ENCODE data around the gene RPL7L1.
"Not testable (repeated sequence)": the region's sequence is repeated elsewhere in the genome, so short reads cannot be mapped to it uniquely, and the experiment has no call there.

RPL7L1 gene

GRCh38 chr6:42879372-42880239 is at the start of gene RPL7L1:
TSS of gene RPL7L1 (plus strand) at chr6:42879616. CDS start at chr6:42879911, 295 bp downstream.
- peak; percentile 70 for DNase-seq (ENCODE audit: low read depth)

- no peak for DNase-seq (ENCODE audit: low read depth)
Observed at GRCh38 chr6:42831237-42831636, 48.2 kb upstream of the RPL7L1 start.

- no peak for DNase-seq (ENCODE audit: low read depth)
Observed at GRCh38 chr6:42834056-42834455, 45.4 kb upstream of the RPL7L1 start.

- DNase-seq (ENCODE audit: low read depth), result no peak
Observed at GRCh38 chr6:42841844-42842584, 37.4 kb upstream of the RPL7L1 start.

- no peak for DNase-seq (ENCODE audit: low read depth)
Observed at GRCh38 chr6:42845327-42845694, 34.1 kb upstream of the RPL7L1 start.

GRCh38 chr6:42846505-42846904 is 32.9 kb upstream of the RPL7L1 start:
- DNase-seq (ENCODE audit: low read depth), result no peak

GRCh38 chr6:42848700-42849099 is 30.7 kb upstream of the RPL7L1 start:
- DNase-seq (ENCODE audit: low read depth), result no peak

GRCh38 chr6:42851599-42851998 is 27.8 kb upstream of the RPL7L1 start:
- no peak for DNase-seq (ENCODE audit: low read depth)

GRCh38 chr6:42860036-42860435 is 19.4 kb upstream of the RPL7L1 start:
- DNase-seq (ENCODE audit: low read depth), result no peak

- no peak for DNase-seq (ENCODE audit: low read depth)
Observed at GRCh38 chr6:42860481-42860880, 18.9 kb upstream of the RPL7L1 start.

- no peak for DNase-seq (ENCODE audit: low read depth)
Observed at GRCh38 chr6:42864602-42865001, 14.8 kb upstream of the RPL7L1 start.

GRCh38 chr6:42870145-42870936 is 9.1 kb upstream of the RPL7L1 start:
- DNase-seq (ENCODE audit: low read depth), result no peak

- DNase-seq (ENCODE audit: low read depth), result no peak
Observed at GRCh38 chr6:42871711-42872110, 7.7 kb upstream of the RPL7L1 start.

- DNase-seq (ENCODE audit: low read depth), result no peak
Observed at GRCh38 chr6:42873313-42873712, 6.1 kb upstream of the RPL7L1 start.

GRCh38 chr6:42877695-42878094 is 1.7 kb upstream of the RPL7L1 start:
- DNase-seq (ENCODE audit: low read depth), result no peak

- not testable (repeated sequence) for DNase-seq (ENCODE audit: low read depth)
Observed at GRCh38 chr6:42880240-42880817, 913 bp downstream of the RPL7L1 start.

- not testable (repeated sequence) for DNase-seq (ENCODE audit: low read depth)
Observed at GRCh38 chr6:42880871-42881270, 1.5 kb downstream of the RPL7L1 start.

GRCh38 chr6:42885702-42886101 is 6.3 kb downstream of the RPL7L1 start:
- no peak for DNase-seq (ENCODE audit: low read depth)

- not testable (repeated sequence) for DNase-seq (ENCODE audit: low read depth)
Observed at GRCh38 chr6:42888201-42888600, 8.8 kb downstream of the RPL7L1 start.

- no peak for DNase-seq (ENCODE audit: low read depth)
Observed at GRCh38 chr6:42889815-42890214, 10.4 kb downstream of the RPL7L1 start.

- peak; percentile 78 for DNase-seq (ENCODE audit: low read depth)
Observed at GRCh38 chr6:42890311-42891198, 11.1 kb downstream of the RPL7L1 start.
